Non-pigmented ciliary epithelial cell (primary cell): ENCODE results near the gene FGF10.

Experiments used
- DNase-seq: peaks from one replicate; pipeline ENCODE4 v3.0.0-alpha.2; 2010; ENCODE audit warnings: low read depth

FGF10 gene

GRCh38 chr5:44389090-44389822, at the start of gene FGF10:
FGF10 (minus strand) TSS chr5:44389420; CDS start chr5:44388682, 738 bp downstream.
- DNase-seq: no peak

GRCh38 chr5:44426944-44427343, 37.7 kb upstream of the FGF10 start:
- DNase-seq: no peak

GRCh38 chr5:44412286-44412685, 23.1 kb upstream of the FGF10 start:
- DNase-seq: no peak

GRCh38 chr5:44402084-44402483, 12.9 kb upstream of the FGF10 start:
- DNase-seq: no peak

GRCh38 chr5:44401611-44402010, 12.4 kb upstream of the FGF10 start:
- no peak for DNase-seq

- no peak for DNase-seq
Measured at GRCh38 chr5:44398382-44398781, 9.2 kb upstream of the FGF10 start.

- DNase-seq: no peak
Measured at GRCh38 chr5:44396312-44396711, 7.1 kb upstream of the FGF10 start.

GRCh38 chr5:44390351-44390750, 1.1 kb upstream of the FGF10 start:
- DNase-seq: no peak

- DNase-seq: no peak
Measured at GRCh38 chr5:44389823-44390143, 563 bp upstream of the FGF10 start.

- no peak for DNase-seq
Measured at GRCh38 chr5:44388321-44389089, 715 bp downstream of the FGF10 start.

- no peak for DNase-seq
Measured at GRCh38 chr5:44387921-44388320, 1.3 kb downstream of the FGF10 start.

- no peak for DNase-seq
Measured at GRCh38 chr5:44387406-44387805, 1.8 kb downstream of the FGF10 start.

- no peak for DNase-seq
Measured at GRCh38 chr5:44385291-44385900, 3.8 kb downstream of the FGF10 start.

- no peak for DNase-seq
Measured at GRCh38 chr5:44384816-44385215, 4.4 kb downstream of the FGF10 start.

GRCh38 chr5:44382894-44383293, 6.3 kb downstream of the FGF10 start:
- no peak for DNase-seq

GRCh38 chr5:44377057-44377456, 12.2 kb downstream of the FGF10 start:
- no peak for DNase-seq

- DNase-seq: no peak
Measured at GRCh38 chr5:44372028-44372427, 17.2 kb downstream of the FGF10 start.

GRCh38 chr5:44367203-44367602, 22.0 kb downstream of the FGF10 start:
- no peak for DNase-seq

- DNase-seq: no peak
Measured at GRCh38 chr5:44365345-44365744, 23.9 kb downstream of the FGF10 start.

GRCh38 chr5:44364097-44364496, 25.1 kb downstream of the FGF10 start:
- DNase-seq: no peak

- no peak for DNase-seq
Measured at GRCh38 chr5:44361342-44362001, 27.7 kb downstream of the FGF10 start.

- DNase-seq: no peak
Measured at GRCh38 chr5:44360919-44361318, 28.3 kb downstream of the FGF10 start.

- no peak for DNase-seq
Measured at GRCh38 chr5:44358421-44358820, 30.8 kb downstream of the FGF10 start.
